CD4-positive, alpha-beta T cell treated with Interferon alpha-2 for 1 hour (primary cell): ENCODE data around the gene PPP5C.
"Not testable (repeated sequence)": the region's sequence is repeated elsewhere in the genome, so short reads cannot be mapped to it uniquely, and the experiment has no call there.

Source experiments
- DNase-seq, 2 donors: peaks; one replicate each; pipeline ENCODE4 v3.0.0-alpha.2; 2020 to 2022

PPP5C gene

GRCh38 chr19:46366620-46367292 lies 19.9 kb downstream of the PPP5C start:
- no peak for DNase-seq

DNA sequence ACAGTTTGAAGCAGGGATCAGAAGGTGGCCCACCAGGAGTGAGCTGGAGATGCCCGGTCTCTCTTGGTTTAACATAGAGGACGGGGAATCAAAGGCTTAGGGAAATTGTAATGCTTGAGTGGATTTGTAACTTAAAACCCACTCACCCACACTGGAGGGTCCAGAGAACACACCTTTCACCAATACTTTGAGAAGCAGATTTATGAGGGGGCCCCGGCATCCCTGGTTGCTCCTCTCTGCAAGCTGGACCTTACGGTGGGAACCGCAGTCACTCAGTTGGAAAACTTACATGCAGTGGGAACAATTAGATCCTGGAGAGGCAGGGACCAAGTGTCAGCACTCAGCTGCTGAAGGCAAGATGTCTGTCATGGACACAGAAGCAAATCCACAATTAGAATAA lies 20.5 kb downstream of the PPP5C start:
- no peak for DNase-seq

DNA sequence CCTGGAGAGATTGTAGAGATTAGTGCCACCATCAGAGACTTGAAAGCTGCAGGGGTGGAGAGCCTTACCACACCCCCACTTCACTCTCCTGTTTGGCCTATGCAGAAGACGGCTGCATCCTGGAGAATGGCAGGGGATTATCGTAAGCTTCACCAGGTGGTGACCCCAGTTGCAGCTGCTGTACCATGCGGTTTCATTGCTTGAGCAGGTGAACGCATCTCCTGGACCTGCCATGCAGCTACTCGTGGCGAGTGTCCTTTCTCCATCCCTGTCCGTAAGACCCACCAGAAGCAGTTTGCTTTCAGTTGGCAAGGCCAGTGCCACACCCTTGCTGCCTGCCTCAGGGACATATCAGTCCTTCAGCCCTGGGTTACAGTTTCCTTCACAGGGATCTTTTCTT lies 21.2 kb downstream of the PPP5C start:
- DNase-seq: no peak

- DNase-seq: no peak
Observed at GRCh38 chr19:46369817-46370216, 22.9 kb downstream of the PPP5C start.

- DNase-seq: no peak
Observed at GRCh38 chr19:46371371-46371901, 24.5 kb downstream of the PPP5C start.

- no peak for DNase-seq
Observed at GRCh38 chr19:46372901-46373490, 26.1 kb downstream of the PPP5C start.

DNA sequence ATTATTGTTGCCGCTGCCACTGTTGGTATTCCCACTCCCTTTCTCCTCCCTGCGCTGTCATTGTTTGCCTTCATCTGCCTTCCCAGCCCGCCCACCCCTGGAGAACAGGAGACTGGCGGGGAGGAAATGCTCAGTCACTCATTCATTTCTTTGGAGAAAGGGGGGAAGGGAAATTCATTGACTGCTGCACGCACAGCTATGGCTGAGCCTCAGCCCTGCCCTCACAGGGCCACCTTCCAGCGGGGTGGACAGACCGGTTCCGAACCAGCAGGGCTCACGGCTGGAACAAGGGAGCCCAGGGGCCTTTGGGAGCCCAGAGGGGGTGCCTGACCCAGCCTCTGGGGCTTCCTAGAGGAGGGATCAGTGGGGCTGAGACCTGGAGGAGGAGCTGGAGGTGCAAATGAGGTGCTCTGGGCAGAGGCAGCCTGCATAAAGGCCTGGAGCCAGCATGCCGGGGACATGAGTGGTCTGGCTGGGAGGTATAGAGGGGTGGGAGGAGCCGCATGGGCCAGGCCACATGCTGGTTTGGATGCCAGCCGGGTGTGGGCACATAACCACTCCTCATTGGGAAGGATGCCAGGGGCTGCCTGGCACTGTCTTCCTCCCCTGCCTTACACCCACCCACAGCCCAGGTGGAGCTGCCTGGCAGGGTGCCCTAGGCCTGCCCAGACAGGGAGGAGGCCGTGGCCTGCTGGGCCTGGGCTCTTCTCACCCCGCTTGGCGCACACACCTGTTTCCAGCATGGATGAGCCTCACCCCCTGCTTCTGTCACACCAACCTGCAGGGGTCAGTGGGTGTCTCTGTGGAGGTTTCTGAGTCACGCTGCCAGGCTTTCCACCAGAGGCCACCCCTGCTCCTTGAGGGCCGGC lies 26.8 kb downstream of the PPP5C start:
- no peak for DNase-seq

DNA sequence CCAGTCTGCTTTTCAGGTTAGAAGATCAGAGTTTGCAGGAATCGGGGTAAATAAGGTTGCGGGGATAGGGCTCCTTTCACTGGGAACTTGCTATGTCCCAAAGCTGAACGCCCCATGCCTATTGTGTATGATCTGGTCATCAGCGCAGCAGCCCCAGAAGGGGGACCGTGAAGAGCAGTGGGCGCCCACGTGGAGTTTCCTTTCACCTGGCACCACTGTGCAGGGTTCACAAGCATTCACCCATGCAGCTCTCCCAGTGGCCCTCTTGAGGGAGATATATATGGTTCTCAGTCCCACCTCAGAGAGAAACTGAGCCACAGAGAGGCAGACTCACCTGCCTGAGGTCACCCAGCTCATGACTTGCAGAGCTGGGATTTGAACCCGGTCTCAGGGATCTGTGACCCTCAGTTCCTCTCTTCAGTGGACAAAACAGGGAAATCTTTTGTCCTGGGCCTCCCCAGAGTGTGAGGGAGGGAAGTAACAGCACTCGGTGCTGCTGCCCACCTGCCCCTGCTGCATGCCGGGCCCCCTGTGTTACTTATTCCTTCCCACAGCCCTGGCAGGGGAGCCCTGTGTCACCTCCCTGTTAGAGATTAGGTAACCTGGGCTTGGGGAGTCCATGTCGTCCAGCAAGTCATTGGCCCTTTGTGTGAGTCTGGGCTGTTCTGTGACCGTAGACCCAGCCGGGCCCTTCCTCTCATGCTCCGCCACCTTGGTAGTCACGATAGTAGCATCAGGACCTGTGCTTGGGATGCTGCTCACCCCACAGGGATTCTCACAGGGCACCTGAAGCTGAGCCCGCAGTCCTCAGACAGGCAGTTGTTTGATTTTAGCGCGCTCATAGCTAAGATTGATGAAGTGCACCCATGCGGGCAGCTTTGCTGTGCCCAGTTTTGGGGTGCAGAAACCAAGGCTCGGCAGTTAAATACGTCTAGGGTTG lies 27.9 kb downstream of the PPP5C start:
- no peak for DNase-seq

DNA sequence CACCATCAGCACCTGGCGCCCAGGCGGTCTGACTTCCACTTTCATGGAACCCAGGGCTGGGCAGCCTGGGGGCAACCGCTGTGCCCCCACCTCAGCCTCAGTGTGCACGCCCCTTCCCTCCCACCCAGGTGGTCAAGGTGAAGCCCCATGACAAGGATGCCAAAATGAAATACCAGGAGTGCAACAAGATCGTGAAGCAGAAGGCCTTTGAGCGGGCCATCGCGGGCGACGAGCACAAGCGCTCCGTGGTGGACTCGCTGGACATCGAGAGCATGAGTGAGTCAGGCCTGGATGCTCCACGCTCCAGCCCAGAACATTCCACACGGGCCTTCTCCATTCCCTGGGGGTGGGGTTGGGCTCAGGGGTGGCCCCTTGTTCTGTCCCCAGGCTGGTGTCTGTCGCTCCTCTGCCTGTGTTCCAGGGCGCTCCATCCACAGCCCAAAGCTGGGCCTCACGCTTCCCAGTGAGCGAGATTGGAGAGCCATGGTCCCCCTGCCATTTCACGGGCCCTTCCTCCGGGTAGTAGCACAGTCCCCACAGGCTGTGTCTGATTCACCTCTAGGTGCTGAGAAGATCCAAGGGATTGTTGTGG lies 28.7 kb downstream of the PPP5C start:
- not testable (repeated sequence) for DNase-seq

DNA sequence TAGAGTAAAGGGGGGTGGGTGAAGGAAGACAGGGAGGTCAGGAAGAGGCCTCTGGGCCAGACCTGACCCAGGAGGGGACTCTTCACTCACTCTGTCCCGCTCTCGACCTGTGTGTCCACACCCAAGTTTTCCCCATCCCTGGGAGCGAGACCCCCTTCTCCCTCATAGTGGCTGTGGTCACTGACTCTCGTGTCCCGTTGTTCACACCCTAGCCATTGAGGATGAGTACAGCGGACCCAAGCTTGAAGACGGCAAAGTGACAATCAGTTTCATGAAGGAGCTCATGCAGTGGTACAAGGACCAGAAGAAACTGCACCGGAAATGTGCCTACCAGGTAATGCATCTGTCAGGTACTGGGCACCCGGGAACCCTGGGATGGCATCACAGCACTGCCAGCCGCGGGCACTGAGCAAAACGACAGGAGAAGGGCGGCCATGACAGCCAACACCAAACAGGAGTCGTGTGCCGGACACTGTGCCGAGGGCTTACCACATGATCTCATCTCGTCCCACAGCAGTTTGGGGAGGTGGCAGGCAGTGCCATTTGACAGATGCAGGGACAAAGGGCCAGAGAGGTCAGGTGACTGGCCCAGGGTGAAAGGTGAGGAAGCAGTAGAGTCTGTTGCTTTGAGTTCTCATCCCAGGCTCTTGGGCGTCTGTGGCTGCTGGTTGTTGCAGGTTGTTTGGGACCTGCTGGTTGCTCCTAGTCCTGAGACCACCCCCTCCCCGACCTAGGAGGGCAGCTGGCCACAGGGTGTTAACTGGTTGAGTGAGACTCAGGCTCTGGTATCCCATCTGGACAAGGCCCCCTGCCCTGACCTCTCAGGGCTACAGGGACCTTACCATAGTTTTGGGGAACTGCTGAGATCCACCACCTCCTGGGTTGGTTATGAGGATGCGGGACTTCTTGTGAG lies 29.6 kb downstream of the PPP5C start:
- no peak for DNase-seq

DNA sequence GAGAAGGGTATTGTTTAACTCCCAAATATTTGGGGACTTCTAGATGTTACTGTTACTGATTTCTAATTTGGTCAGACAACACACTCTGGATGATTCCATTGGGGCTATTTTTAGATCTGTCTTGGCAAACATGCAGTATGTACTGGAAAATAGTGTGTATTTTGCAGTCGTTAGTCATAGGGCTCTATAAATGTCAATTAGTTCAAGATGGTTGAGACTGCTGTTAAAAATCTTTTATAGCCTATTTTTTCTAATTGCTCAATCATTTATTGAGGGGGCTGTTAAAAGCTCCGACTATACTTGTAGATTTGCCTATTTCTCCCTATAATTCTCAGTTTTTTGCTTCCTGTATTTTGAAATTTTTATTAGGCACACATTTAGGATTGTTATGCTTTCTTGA lies 31.4 kb downstream of the PPP5C start:
- DNase-seq: no peak

GRCh38 chr19:46380690-46381089 lies 33.8 kb downstream of the PPP5C start:
- DNase-seq: no peak

- no peak for DNase-seq
Observed at GRCh38 chr19:46381346-46381745, 34.5 kb downstream of the PPP5C start.

GRCh38 chr19:46381756-46382345 lies 35.0 kb downstream of the PPP5C start:
- no peak for DNase-seq

DNA sequence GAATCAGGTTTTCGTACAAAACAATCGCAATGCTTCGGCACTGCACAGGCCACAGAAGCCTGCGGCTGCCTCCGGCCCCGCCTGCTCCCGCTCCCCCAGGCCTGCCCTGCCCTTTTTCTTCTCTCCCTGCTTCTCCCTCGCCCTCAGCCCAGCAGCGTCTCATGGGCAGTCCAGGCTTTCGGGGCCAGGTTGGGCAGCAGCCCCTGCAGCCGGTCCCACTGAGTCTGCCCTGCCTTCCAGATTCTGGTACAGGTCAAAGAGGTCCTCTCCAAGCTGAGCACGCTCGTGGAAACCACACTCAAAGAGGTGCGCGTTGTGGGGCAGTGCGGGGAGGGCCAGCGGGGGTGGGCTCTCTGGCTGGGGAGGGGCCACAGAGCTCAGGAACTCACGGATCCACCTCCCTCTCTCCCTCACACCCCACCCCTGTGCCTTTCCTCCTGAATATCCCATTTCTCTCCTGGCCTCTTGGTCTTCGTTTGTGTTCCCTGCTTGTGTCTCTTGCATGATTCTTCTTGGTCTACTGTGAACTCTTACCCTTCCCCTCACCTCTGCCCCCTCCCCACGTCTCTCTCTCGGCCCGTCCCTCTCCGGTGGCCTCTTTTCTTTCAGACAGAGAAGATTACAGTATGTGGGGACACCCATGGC lies 36.4 kb downstream of the PPP5C start:
- no peak for DNase-seq

- DNase-seq: no peak
Observed at GRCh38 chr19:46383846-46384245, 37.0 kb downstream of the PPP5C start.

DNA sequence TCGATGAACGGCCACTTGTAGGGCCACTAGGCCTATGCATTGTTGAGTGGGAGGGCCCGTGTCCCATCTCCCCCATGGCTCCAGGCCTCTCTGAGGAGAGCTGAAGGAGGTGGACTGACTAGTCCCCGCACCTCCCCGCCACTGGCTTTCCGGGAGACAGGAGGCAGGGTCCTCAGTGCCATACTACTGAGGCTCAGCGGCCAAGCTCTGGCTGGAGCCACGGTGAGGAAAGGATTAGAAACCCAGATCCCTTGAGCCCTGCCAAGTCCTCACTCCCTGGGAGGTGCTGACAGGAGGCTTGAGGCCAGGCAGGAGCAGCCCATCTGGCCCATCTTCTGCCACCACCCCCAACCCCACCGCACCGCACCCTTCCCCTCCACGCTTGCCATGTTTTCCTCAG lies 37.5 kb downstream of the PPP5C start:
- no peak for DNase-seq

DNA sequence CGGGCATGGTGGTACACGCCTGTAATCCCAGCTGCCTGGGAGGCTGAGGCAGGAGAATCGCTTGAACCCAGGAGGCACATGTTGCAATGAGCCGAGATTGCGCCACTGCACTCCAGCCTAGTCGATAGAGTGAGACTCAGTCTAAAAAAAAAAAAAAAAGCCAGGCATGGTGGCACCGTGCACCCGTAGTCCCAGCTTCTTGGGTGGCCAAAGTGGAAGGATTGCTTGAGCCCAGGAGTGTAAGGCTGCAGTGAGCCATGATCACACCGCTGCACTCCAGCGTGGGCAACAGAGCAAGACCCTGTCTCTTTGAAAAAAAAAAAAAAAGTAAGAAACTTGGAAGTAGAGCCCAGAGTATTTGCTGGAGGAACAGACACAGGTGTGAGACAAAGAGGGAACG lies 38.7 kb downstream of the PPP5C start:
- DNase-seq: no peak

DNA sequence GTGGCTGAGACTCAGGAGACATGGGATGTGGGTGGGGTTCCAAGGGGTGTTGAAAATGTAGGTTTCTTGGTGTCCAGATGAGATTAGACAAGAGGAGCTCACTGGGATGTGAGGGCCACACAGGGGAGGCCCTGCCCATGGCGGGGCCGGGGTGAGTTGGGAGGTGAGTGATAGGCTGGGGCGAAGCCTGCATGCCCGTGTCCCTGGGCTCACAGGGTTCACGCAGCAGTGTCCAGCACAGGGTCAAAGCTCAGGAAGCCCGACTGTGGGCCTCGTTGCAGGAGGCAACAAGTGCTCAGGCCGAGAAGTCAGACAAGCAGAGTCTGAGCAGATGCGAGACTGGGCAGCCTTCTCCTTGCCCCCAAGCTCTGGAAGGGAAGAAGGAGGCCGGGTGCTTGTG lies 39.3 kb downstream of the PPP5C start:
- DNase-seq: no peak
